Measurements from ENCODE around the gene SIPA1L3.

GRCh38 chr19:37902668-37903067, 4.3 kb upstream of the SIPA1L3 start:
- TF ChIP-seq EZH2 (optimal IDR thresholded peaks at IDR 0.05; ENCODE audit: low read depth, low read length) (no peak), CTCF (IDR thresholded peaks at IDR 0.05; ENCODE audit: low read length) (peak; percentile 89)
